ENCODE data around the gene ACTR2. TPM values are rescaled to one million over a fixed set of nuclear protein-coding genes. Genes with fewer than 3 reads are reported as not detected.

Gene ACTR2
- total RNA-seq, 1 experiment from 2014 or later, result 246 TPM

GRCh38 chr2:65193446-65193845 lies 34.2 kb upstream of the ACTR2 start:
- H3K4me3 ChIP-seq, result no peak overlapping the region
- H3K36me3 ChIP-seq (ENCODE audit: low read depth), result no peaks in the 10 kb centered on the region
- no peaks in the 10 kb centered on the region for H3K27me3 ChIP-seq (ENCODE audit: insufficient read depth, low read depth)
- H3F3A ChIP-seq (ENCODE audit: insufficient read depth, low read depth), result no peaks in the 10 kb centered on the region
- intact Hi-C loops (cut with micrococcal nuclease; ENCODE audit: unreplicated experiment), result no loop called here
- POLR2A ChIA-PET (ENCODE audit: unreplicated experiment), result no interaction called here
- DNase-seq, result no peak
- no peaks in the 10 kb centered on the region for H3K79me2 ChIP-seq (ENCODE audit: low read depth)
- CTCF ChIA-PET, result no interaction called here
- no TSS peak for BruUV-seq (replicated peaks)
- H3K4me2 ChIP-seq, result no peak overlapping the region
- no peak overlapping the region for H2AFZ ChIP-seq
- no peaks in the 10 kb centered on the region for H4K20me1 ChIP-seq (ENCODE audit: insufficient read depth)
- no peaks in the 10 kb centered on the region for H3K4me1 ChIP-seq (replicated peaks; ENCODE audit: insufficient read depth)
- TF ChIP-seq CTCF (conservative IDR thresholded peaks at IDR 0.05), result no peak
- no peak for TF ChIP-seq EZH2 (IDR thresholded peaks at IDR 0.05; ENCODE audit: low read depth)
- no peaks in the 10 kb centered on the region for H3K9me2 ChIP-seq (ENCODE audit: insufficient read depth)
- no peak overlapping the region for H3K27ac ChIP-seq
- no peaks in the 10 kb centered on the region for H3K9me3 ChIP-seq (ENCODE audit: insufficient read depth, low read depth)

GRCh38 chr2:65198737-65199136 lies 28.9 kb upstream of the ACTR2 start:
- H3K79me2 ChIP-seq (ENCODE audit: low read depth), result no peaks in the 10 kb centered on the region
- CTCF ChIA-PET, result no interaction called here
- H4K20me1 ChIP-seq (ENCODE audit: insufficient read depth), result no peaks in the 10 kb centered on the region
- POLR2A ChIA-PET (ENCODE audit: unreplicated experiment), result no interaction called here
- no peak for TF ChIP-seq EZH2 (IDR thresholded peaks at IDR 0.05; ENCODE audit: low read depth)
- TF ChIP-seq CTCF (conservative IDR thresholded peaks at IDR 0.05), result no peak
- intact Hi-C loops (cut with micrococcal nuclease; ENCODE audit: unreplicated experiment), result no loop called here
- no peaks in the 10 kb centered on the region for H3F3A ChIP-seq (ENCODE audit: insufficient read depth, low read depth)
- no peaks in the 10 kb centered on the region for H3K9me2 ChIP-seq (ENCODE audit: insufficient read depth)
- no TSS peak for BruUV-seq (replicated peaks)
- H2AFZ ChIP-seq, result no peak overlapping the region
- H3K27me3 ChIP-seq (ENCODE audit: insufficient read depth, low read depth), result no peaks in the 10 kb centered on the region
- H3K9me3 ChIP-seq (ENCODE audit: insufficient read depth, low read depth), result no peaks in the 10 kb centered on the region
- H3K4me2 ChIP-seq, result no peak overlapping the region
- no peaks in the 10 kb centered on the region for H3K36me3 ChIP-seq (ENCODE audit: low read depth)
- no peaks in the 10 kb centered on the region for H3K4me1 ChIP-seq (replicated peaks; ENCODE audit: insufficient read depth)
- no peak overlapping the region for H3K27ac ChIP-seq
- no peak for DNase-seq
- H3K4me3 ChIP-seq, result no peak overlapping the region

- Histone ChIP-seq H3K27ac (no peak overlapping the region), H3K4me3 (no peak overlapping the region), H3K79me2 (ENCODE audit: low read depth) (no peaks in the 10 kb centered on the region), H4K20me1 (ENCODE audit: insufficient read depth) (no peaks in the 10 kb centered on the region), H3K4me1 (replicated peaks; ENCODE audit: insufficient read depth) (no peaks in the 10 kb centered on the region), H3K4me2 (no peak overlapping the region), H3K36me3 (ENCODE audit: low read depth) (no peaks in the 10 kb centered on the region), H3K9me2 (ENCODE audit: insufficient read depth) (no peaks in the 10 kb centered on the region), H3F3A (ENCODE audit: insufficient read depth, low read depth) (no peaks in the 10 kb centered on the region), H2AFZ (no peak overlapping the region), H3K27me3 (ENCODE audit: insufficient read depth, low read depth) (no peaks in the 10 kb centered on the region), H3K9me3 (ENCODE audit: insufficient read depth, low read depth) (no peaks in the 10 kb centered on the region)
- BruUV-seq (replicated peaks), result no TSS peak
- intact Hi-C loops (cut with micrococcal nuclease; ENCODE audit: unreplicated experiment), result no loop called here
- ChIA-PET POLR2A (ENCODE audit: unreplicated experiment) (no interaction called here), CTCF (no interaction called here)
- no peak for DNase-seq
- no peak for TF ChIP-seq CTCF (conservative IDR thresholded peaks at IDR 0.05)
- TF ChIP-seq EZH2 (IDR thresholded peaks at IDR 0.05; ENCODE audit: low read depth), result no peak
Observed at GRCh38 chr2:65199166-65199565, 28.5 kb upstream of the ACTR2 start.
